HG03066 (cell line): ENCODE results near the gene SCTR.

Experiments used
- ATAC-seq: cut with Tn5 transposase; IDR thresholded peaks from one replicate; pipeline ENCODE4 v1.9.1; 2021; ENCODE audit warnings: low read depth; ENCODE audit not compliant: unreplicated experiment

Gene SCTR

GRCh38 chr2:119449521-119449920 is 74.8 kb downstream of the SCTR start:
- no peak for ATAC-seq

GRCh38 chr2:119448427-119449141 is 75.7 kb downstream of the SCTR start:
- no peak for ATAC-seq

GRCh38 chr2:119446037-119446436 is 78.2 kb downstream of the SCTR start:
- no peak for ATAC-seq

GRCh38 chr2:119442850-119443249 is 81.4 kb downstream of the SCTR start:
- ATAC-seq, result no peak

GRCh38 chr2:119442226-119442619 is 82.1 kb downstream of the SCTR start:
- ATAC-seq, result no peak

GRCh38 chr2:119441376-119442225 is 82.7 kb downstream of the SCTR start:
- ATAC-seq, result no peak

- no peak for ATAC-seq
Observed at GRCh38 chr2:119440873-119441272, 83.4 kb downstream of the SCTR start.

GRCh38 chr2:119440501-119440870 is 83.8 kb downstream of the SCTR start:
- no peak for ATAC-seq

- no peak for ATAC-seq
Observed at GRCh38 chr2:119439574-119440500, 84.4 kb downstream of the SCTR start.

- ATAC-seq, result no peak
Observed at GRCh38 chr2:119438726-119439284, 85.5 kb downstream of the SCTR start.

- ATAC-seq, result no peak
Observed at GRCh38 chr2:119438128-119438656, 86.1 kb downstream of the SCTR start.

- ATAC-seq, result no peak
Observed at GRCh38 chr2:119436993-119437772, 87.1 kb downstream of the SCTR start.

GRCh38 chr2:119435953-119436297 is 88.4 kb downstream of the SCTR start:
- ATAC-seq, result no peak

- no peak for ATAC-seq
Observed at GRCh38 chr2:119435081-119435952, 89.0 kb downstream of the SCTR start.

GRCh38 chr2:119434664-119435063 is 89.6 kb downstream of the SCTR start:
- ATAC-seq, result no peak

GRCh38 chr2:119433636-119434327 is 90.5 kb downstream of the SCTR start:
- ATAC-seq, result no peak

GRCh38 chr2:119432851-119433522 is 91.3 kb downstream of the SCTR start:
- ATAC-seq, result no peak
